Measurements from ENCODE around the gene QSOX1.

- TF ChIP-seq CTCF (IDR thresholded peaks at IDR 0.05; ENCODE audit: insufficient read depth, low read depth, low read length) = no peak
- TF ChIP-seq EZH2 (IDR thresholded peaks at IDR 0.05; ENCODE audit: insufficient read depth, low read length) = no peak
These were observed 82.2 kb downstream of the QSOX1 start for GRCh38 chr1:180236698-180237509.

Measured in astrocyte (in vitro differentiated cells and primary cell).